Kidney (tissue), 14 donors: Measurements from ENCODE around the gene CCDC38. TPM values are rescaled to one million over a fixed set of nuclear protein-coding genes. Genes with fewer than 3 reads are reported as not detected.
A peak's percentile ranks its signal among the peaks of the same experiment; 100 is the strongest.

Experiments
- DNase-seq, 5 donors: peaks; one replicate each; pipeline ENCODE4 v3.0.0-alpha.2; 2013 to 2020
- FAIRE-seq: peaks from 2 replicates; lab custom pipeline; 2012; peaks lifted over from hg19 to GRCh38; lab: Jason Lieb, UNC
- H3K27ac ChIP-seq, 2 donors: one replicate each; pipeline ENCODE4 v1.7.0; 2013; ENCODE audit warnings: low read depth in 2 of 2, low read length in 2 of 2, inconsistent platforms in 1 of 2
- H3K27me3 ChIP-seq: one replicate; pipeline ENCODE4 v1.7.1; 2013; ENCODE audit warnings: low read length, inconsistent platforms; ENCODE audit not compliant: control insufficient read depth, insufficient read depth
- H3K36me3 ChIP-seq, 3 donors: one replicate each; pipeline versions ENCODE4 v1.7.0 to v1.7.1; 2013; ENCODE audit warnings: low read length in 3 of 3, control low read depth in 1 of 3, inconsistent platforms in 1 of 3; ENCODE audit not compliant: insufficient read depth in 3 of 3, control insufficient read depth in 2 of 3
- H3K4me1 ChIP-seq, 3 donors: one replicate each; pipeline versions ENCODE4 v1.7.0 to v1.7.1; 2013; ENCODE audit warnings: low read length in 3 of 3, inconsistent platforms in 1 of 3, low read depth in 1 of 3; ENCODE audit not compliant: control insufficient read depth in 2 of 3, insufficient read depth in 2 of 3
- H3K4me3 ChIP-seq, 3 donors: one replicate each; pipeline versions ENCODE4 v1.7.0 to v1.8.1; 2013; ENCODE audit warnings: low read length in 3 of 3, control low read depth in 1 of 3, inconsistent platforms in 1 of 3
- H3K9ac ChIP-seq, 3 donors: one replicate each; pipeline versions ENCODE4 v1.7.0 to v1.7.1; 2013; ENCODE audit warnings: low read length in 3 of 3, control low read depth in 1 of 3, inconsistent platforms in 1 of 3
- H3K9me3 ChIP-seq, 3 donors: one replicate each; pipeline versions ENCODE4 v1.7.0 to v1.7.1; 2013; ENCODE audit warnings: low read length in 3 of 3, control low read depth in 1 of 3, inconsistent platforms in 1 of 3; ENCODE audit not compliant: control insufficient read depth in 2 of 3, insufficient read depth in 1 of 3
- CTCF ChIP-seq: IDR thresholded peaks from 3 replicates; pipeline ENCODE4 v1.5.1; 2012; ENCODE audit warnings: mild to moderate bottlenecking, moderate library complexity, borderline replicate concordance; ENCODE audit not compliant: insufficient read depth; ENCODE audit errors: extremely low read depth
- intact Hi-C: fragments of 100-400 bp; cut with DNase I; formaldehyde crosslinking; loops from one replicate; pipeline ENCODE4 v1.11.1; 2022
- polyA plus RNA-seq: library from polyadenylated mRNA; stranded (reverse); fragments of 350-450 nt; fragmentation: Illumina TruSeq; extraction: RNeasy Lipid Tissue Mini Kit (QIAGEN cat#74804); gene quantifications from one replicate; pipeline ENCODE4 v1.2.3, GENCODE V29; 2014; ENCODE audit warnings: low read depth, low replicate concordance; ENCODE audit not compliant: insufficient read depth
- total RNA-seq: library from RNA; stranded (reverse); fragmentation: NEBNext Ultra II Directional; extraction: Animal tissue kit (Norgen Biotek cat#: 25700); gene quantifications from one replicate; pipeline ENCODE4 v1.2.1, GENCODE V29; 2021
- donor health status: control.
- donor health status: control.
- donor health status: control.
- donor health status: control.
- donor health status: control.
- donor health status: DM: yes; HTN: yes; CAD: no.
- donor health status: Normal renal cell carcinoma (clear cell type).

Gene CCDC38
- total and polyA plus RNA-seq, 2 donors from 2014 or later, result 0.31 TPM; not detected in 1

- no peak for TF ChIP-seq CTCF
- H3K27me3 ChIP-seq, result no peaks in the 10 kb centered on the region
- H3K4me3 ChIP-seq, result no peak overlapping the region
- H3K9me3 ChIP-seq, result peaks cover 0 to 4% (median 0%) of the 10 kb centered on the region in 3 donors
- no peak overlapping the region for H3K9ac ChIP-seq
- no peak overlapping the region for H3K27ac ChIP-seq
- H3K4me1 ChIP-seq, result peaks cover 0 to 12% (median 0%) of the 10 kb centered on the region in 3 donors
- FAIRE-seq (no peak), DNase-seq (no peak)
- H3K36me3 ChIP-seq, result peaks cover 6 to 24% (median 15%) of the 10 kb centered on the region in 3 donors
- intact Hi-C loops, result no loop called here
Measured at GRCh38 chr12:95863337-95863736, 79.1 kb downstream of the CCDC38 start.

GRCh38 chr12:95862038-95862437 is 80.4 kb downstream of the CCDC38 start:
- Histone ChIP-seq H3K9ac (no peak overlapping the region), H3K36me3 (peaks cover 6 to 24% (median 15%) of the 10 kb centered on the region in 3 donors), H3K4me3 (no peak overlapping the region), H3K9me3 (peaks cover 0 to 4% (median 0%) of the 10 kb centered on the region in 3 donors), H3K4me1 (peaks cover 0 to 13% (median 0%) of the 10 kb centered on the region in 3 donors), H3K27ac (no peak overlapping the region), H3K27me3 (no peaks in the 10 kb centered on the region)
- intact Hi-C loops, result no loop called here
- DNase-seq (no peak), FAIRE-seq (no peak)
- no peak for TF ChIP-seq CTCF

- DNase-seq, result peak in 1 of 5 donors; percentile 3
- H3K36me3 ChIP-seq, result peaks cover 4 to 24% (median 15%) of the 10 kb centered on the region in 3 donors
- H3K27ac ChIP-seq, result no peak overlapping the region
- H3K9ac ChIP-seq, result peak overlapping the region in 2 of 3 donors; percentile 76 to 93
- peaks cover 0 to 4% (median 0%) of the 10 kb centered on the region in 3 donors for H3K9me3 ChIP-seq
- no peak for TF ChIP-seq CTCF
- peaks cover 0 to 13% (median 0%) of the 10 kb centered on the region in 3 donors for H3K4me1 ChIP-seq
- peak overlapping the region; percentile 86 to 98 (median 96) for H3K4me3 ChIP-seq
- H3K27me3 ChIP-seq, result no peaks in the 10 kb centered on the region
- FAIRE-seq, result no peak
- intact Hi-C loops, result no loop called here
Measured at GRCh38 chr12:95859947-95860850, 82.2 kb downstream of the CCDC38 start.
